T-helper 2 cell treated with Interferon-gamma antibody and Interleukin-4, amounts not matched to agents 100 ng/mL and 5 ng/mL, for 36 hours (primary cell): ENCODE results near the gene TPRN. TPM values are rescaled to one million over a fixed set of nuclear protein-coding genes. Genes with fewer than 3 reads are reported as not detected.

Source experiments
- intact Hi-C: fragments of 100-400 bp; cut with micrococcal nuclease; formaldehyde crosslinking; loops from one replicate; pipeline ENCODE4 v1.15.1; 2023
- total RNA-seq: library from RNA; stranded (reverse); gene quantifications from 2 replicates; pipeline ENCODE4 v1.2.3, GENCODE V29; 2022

Gene TPRN
- total RNA-seq, 1 donor from 2014 or later: 10.9 TPM

DNA sequence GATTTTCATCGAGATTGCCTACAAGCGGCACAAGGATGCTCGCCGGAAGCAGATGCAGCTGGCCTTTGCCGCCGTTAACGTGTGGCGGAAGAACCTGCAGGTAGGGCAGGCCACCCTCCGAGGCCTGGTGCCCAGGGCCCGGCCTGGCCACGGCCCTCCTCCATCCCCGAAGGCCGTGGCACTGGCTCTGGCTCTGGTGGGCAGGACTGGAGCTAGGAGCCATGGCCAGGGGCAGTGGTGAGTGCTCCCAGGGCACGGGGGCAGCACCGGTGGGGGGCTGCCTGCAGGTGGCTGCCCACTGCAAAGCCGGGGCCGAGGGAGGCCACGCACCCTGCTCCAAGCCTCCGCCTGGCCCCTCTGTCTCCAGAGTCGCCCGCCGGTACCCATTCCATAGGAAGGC lies 36.7 kb downstream of the TPRN start:
- intact Hi-C loops: no loop called here

GRCh38 chr9:137163365-137163715 lies 37.2 kb downstream of the TPRN start:
- intact Hi-C loops: no loop called here

DNA sequence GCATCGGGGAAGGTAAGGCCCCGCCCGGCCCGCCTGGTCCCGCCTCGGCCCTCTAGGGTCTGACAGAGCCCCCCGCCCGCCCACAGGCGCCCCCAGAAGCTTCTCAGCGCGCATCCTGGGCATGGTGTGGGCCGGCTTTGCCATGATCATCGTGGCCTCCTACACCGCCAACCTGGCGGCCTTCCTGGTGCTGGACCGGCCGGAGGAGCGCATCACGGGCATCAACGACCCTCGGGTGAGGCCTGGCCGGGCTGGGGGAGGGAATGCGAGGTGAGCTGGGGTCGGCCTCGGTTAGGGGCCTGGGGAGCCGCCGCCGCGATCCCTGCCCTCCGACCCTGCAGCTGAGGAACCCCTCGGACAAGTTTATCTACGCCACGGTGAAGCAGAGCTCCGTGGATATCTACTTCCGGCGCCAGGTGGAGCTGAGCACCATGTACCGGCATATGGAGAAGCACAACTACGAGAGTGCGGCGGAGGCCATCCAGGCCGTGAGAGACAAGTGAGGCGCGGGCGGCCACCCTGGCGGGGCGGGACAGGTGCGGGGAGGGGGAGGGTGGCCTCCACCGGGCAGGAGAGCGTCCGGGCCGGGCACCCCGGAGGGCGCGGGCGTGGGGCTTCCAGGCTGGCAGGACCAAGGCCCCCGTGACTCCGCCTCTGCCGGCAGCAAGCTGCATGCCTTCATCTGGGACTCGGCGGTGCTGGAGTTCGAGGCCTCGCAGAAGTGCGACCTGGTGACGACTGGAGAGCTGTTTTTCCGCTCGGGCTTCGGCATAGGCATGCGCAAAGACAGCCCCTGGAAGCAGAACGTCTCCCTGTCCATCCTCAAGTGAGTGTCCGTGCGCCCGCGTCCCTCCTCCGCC lies 37.8 kb downstream of the TPRN start:
- intact Hi-C loops: no loop called here

DNA sequence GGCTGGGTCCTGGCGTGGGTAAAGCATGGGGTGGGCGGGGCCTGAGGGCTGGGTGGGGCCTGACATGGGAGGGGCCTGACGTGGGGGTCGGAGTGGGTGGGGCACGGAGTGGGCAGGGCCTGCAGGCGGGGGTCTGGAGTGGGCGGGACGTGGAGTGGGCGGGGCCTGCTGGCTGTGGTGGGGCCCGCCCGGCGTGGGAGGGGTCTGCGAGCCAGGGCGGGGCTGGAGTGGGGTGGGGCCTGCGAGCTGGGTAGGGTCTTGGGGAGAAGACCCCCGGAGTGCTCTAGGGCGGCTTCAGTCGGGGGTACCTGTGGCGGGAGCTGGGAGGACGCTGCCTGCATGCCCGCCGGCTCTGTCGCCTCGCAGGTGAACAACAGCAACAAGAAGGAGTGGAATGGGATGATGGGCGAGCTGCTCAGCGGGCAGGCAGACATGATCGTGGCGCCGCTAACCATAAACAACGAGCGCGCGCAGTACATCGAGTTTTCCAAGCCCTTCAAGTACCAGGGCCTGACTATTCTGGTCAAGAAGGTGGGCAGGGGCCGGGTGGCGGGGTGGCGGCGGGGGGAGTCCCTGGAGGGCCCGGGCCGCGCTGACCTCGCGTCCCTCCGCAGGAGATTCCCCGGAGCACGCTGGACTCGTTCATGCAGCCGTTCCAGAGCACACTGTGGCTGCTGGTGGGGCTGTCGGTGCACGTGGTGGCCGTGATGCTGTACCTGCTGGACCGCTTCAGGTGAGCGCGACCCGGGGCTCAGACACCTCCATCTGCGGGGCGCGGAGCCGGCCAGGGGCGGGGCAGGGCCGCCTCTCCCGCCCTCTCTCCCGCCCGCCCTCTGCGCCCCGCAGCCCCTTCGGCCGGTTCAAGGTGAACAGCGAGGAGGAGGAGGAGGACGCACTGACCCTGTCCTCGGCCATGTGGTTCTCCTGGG lies 38.7 kb downstream of the TPRN start:
- intact Hi-C loops: no loop called here

DNA sequence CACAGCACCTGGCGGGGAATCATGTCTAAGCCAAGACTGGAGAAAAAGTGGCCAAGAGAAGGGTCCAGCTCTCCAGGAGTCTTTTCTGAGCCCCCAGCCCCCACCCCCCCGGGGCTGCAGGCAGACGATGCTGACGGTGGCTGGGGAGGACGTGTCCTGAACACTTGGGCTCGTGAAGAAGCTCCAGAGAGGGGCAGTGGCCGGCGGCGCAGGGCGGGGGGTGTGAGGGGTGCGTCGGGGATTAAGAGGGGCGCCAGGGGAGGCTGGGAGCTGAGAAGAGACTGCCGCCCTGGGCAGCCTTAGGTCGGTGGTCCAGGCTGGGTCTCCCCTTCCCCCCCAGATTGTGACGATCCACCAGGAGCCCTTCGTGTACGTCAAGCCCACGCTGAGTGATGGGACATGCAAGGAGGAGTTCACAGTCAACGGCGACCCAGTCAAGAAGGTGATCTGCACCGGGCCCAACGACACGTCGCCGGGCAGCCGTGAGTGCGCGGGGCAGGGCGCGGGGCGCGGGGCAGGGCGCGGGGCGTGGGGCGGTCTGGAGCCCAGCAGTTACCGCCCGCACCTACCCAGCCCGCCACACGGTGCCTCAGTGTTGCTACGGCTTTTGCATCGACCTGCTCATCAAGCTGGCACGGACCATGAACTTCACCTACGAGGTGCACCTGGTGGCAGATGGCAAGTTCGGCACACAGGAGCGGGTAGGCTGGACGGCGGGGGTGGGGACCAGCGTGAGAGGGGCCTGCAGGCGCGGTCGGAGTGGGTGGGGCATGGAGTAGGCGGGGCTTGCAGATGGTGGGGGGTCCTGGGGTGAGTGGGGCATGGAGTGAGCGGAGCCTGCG lies 39.6 kb downstream of the TPRN start:
- intact Hi-C loops: no loop called here

DNA sequence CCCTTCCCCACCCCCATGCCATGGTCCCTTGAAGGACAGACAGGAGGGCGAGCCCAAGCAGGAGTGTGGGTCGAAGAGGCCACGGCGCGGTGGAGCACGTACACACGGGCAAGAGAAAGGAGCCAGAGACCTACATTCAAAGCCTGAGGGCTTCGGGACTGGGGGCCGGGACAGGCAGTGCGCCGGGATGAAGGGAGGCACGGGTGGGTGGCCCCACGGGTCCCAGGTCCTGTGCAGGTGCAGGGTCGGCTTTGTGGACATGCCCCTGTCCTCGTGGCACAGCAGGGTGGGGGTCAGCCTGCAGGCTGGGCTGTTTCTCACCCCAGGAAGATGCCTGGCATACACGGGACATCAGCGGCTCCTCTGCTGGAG lies 40.5 kb downstream of the TPRN start:
- intact Hi-C loops: no loop called here

GRCh38 chr9:137159105-137160053 lies 41.2 kb downstream of the TPRN start:
- intact Hi-C loops: no loop called here

- intact Hi-C loops: no loop called here
Observed at GRCh38 chr9:137158625-137159024, 41.9 kb downstream of the TPRN start.

GRCh38 chr9:137157618-137158415 lies 42.7 kb downstream of the TPRN start:
- intact Hi-C loops: no loop called here

DNA sequence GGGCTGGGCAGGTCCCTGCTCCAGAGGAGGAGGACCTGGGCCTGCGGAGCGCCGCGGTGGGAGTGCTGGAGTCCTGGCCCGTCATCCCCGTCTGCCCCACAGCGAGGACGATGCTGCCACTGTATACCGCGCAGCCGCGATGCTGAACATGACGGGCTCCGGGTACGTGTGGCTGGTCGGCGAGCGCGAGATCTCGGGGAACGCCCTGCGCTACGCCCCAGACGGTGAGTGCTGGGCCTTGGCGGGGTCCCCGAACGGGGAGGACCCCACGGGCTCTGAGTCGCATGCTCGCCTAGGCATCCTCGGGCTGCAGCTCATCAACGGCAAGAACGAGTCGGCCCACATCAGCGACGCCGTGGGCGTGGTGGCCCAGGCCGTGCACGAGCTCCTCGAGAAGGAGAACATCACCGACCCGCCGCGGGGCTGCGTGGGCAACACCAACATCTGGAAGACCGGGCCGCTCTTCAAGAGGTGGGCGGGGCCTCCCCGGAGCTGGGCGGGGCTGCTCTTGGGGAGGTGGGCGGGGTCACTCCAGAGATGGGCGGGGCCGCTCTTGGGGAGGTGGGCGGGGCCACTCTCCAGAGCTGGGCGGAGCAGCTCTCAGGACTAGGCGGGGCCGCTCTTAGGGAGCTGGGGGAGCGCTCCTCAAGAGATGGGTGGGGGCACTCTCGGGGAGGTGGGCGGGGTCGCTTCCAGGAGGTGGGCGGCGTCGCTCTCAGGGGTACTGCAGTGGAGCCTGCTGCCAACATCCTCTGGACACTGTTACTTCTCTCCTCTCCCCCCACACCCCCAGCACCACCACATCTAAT lies 43.8 kb downstream of the TPRN start:
- intact Hi-C loops: no loop called here

DNA sequence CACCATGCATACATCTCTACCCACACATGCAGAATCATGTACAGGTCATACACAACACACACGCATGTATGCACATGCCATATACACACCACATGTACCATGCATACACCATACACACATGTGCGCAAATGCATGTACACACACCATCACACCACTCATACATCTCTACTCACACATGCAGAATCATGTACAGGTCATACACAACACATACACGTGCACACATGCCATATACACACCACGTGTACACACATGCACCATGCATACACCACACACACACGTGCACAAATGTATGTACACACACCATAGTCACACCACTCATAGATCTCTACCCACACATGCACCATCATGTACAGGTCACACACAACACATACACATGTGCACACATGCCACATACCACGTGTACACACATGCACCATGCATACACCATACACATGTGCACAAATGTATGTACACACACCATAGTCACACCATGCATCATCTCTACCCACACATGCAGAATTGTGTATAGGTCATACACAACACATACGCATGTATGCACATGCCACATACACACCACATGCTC lies 47.6 kb downstream of the TPRN start:
- intact Hi-C loops: loop anchor here (5.0 kb wide), 1 partner anchor 309 kb away; no protein-coding TSS in a partner anchor

GRCh38 chr9:137150617-137151457 lies 49.7 kb downstream of the TPRN start:
- intact Hi-C loops: loop anchor here (2.0 to 5.0 kb wide), 2 partner anchors 50 to 311 kb away; partner anchors contain the start of gene TPRN

- intact Hi-C loops: loop anchor here (2.0 to 5.0 kb wide), 2 partner anchors 51 to 312 kb away; partner anchors contain the start of gene TPRN
Observed at GRCh38 chr9:137149942-137150616, 50.5 kb downstream of the TPRN start.

DNA sequence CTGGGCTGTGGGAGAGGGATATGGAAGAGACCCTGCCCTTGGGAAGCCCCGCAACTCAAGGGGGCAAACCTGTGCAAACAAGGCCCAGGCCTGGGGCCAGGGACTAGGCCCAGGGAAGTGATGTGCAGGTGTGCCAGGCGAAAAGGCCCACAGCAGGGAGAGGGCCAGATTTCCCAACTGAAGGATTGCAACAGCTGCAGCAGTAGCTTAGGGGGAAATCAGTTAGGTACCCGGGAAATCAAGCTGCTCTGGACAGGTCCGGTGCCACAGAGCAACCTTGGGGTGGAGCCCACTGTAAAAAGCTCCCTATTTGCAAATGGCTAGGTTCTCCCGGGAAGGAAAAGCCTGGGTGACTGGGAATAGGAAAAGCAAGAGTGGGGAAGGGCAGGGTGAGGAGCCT lies 51.2 kb downstream of the TPRN start:
- intact Hi-C loops: no loop called here

GRCh38 chr9:137148661-137149060 lies 51.9 kb downstream of the TPRN start:
- intact Hi-C loops: no loop called here

DNA sequence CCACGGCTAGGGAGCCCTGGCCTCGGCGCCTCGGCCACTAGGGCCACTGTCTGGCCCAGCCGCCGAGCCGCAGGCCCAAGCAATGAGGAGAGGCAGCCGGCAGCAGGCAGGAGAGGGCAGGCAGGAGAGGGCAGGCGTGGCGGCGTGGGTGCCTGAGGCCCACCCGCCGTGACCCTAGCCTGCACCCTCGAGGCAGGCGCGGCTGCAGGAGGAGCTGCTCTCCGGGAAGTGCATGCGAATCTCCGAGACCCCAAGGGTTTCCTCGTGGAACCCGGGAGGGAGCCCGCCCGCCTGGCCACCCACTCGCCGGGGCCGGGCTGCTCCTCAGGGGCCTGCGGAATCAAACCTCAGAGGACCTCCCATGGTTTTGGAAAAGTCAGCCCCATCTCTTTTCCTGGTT lies 52.3 kb downstream of the TPRN start:
- intact Hi-C loops: no loop called here

DNA sequence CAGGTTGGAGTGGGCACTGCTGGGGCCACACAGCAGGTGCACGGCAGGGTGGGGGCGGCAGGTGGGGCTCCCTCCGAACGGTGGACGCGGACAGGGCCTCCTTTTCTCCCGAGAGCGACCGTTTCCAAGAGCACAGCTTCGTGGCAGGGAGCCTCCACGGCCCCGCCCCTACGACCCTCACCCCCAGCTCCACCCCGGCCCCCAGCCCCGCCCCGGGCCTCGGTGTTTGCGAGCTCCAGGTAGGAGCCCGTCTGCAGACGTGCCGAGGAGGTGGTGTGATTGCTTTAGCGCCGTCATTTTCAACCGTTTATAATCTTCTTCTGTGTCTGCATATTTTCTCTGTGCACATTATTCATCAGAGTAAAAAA lies 52.8 kb downstream of the TPRN start:
- intact Hi-C loops: no loop called here
